HG02571 (cell line): ENCODE data around the gene CRLF1.
"Not testable (repeated sequence)": the region's sequence is repeated elsewhere in the genome, so short reads cannot be mapped to it uniquely, and the experiment has no call there.

Source experiments
- ATAC-seq: cut with Tn5 transposase; IDR thresholded peaks from one replicate; pipeline ENCODE4 v1.9.1; 2021; ENCODE audit warnings: mild to moderate bottlenecking, moderate library complexity; ENCODE audit not compliant: unreplicated experiment

CRLF1 gene

GRCh38 chr19:18609717-18610051 is 3.1 kb upstream of the CRLF1 start:
- no peak for ATAC-seq

- no peak for ATAC-seq
Measured at GRCh38 chr19:18608805-18609716, 2.5 kb upstream of the CRLF1 start.

DNA sequence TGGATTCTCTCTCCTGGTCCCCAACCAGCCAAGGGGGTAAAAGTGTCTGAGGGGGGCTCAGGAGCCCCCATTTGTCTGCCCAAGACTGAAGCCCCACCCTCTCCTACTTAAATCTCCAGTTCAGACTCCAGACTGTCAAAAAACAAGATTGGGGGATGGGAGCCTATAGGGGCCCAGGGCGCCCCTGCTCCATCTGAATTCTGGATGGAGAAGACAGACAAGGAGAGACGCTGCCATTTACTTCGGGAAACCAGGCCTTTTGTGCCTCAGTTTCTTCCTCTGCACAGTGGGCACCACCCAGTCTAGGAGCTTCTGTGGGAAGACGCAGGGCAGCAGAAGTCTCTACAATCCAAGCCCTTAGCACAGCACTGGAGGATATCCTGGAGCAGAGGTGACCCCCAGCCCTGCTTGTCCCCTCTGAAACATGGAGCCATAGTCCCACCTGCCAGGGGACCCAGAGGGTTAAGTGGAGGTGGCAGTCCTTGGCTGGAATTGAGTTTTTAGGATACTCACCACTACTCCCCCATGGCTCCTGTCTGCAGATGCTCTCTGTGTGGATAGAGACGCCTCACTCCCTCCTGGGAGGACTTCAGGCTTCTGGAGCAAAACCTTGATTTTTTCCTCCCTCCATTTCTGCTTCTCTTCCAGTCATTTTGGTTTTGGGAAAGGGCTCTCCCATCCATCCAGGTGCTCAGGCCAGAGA is 1.7 kb upstream of the CRLF1 start:
- ATAC-seq = no peak

DNA sequence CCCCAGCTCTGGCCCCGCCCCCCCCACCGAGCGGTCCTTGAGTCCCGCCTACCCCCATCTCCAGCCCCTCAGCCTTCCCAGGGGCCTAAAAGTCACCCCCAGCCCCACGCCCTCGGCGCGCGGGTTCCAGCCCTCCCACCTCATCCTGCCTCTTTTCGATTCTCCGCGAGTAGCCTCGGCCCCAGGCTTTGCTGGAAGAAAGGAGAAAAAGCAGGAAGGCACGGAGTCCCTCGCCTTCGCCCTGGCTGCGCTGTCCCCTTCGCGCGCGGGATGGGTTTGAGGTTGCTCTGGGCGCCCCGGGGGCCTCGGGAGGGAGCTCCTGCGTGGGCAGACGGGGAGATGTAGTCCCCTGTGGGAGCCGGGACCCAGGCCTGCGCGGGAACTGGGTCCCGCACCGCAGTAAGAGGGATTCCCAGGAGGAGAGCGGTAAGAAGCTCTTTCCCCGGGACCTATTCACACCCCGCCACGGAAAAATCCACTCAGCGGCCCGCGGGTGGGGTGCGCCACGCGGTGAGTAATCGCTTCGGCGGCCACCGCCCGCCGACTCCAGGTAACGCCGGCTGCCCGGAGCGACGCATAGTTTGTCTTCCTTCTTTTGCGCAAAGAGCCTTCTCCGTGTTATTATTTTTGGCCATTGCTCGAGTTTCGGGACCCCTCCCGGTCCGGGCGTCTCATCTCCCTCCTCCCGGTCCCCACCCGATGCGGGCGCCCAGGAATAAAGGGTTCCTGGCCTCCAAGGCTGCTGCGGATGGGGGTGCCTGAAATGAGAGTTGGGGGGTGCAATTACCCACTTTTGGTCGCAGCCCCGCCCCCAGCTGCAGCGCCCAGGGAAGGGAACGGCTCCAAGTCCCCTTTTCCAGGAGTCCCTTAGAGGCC is 865 bp upstream of the CRLF1 start:
- no peak for ATAC-seq

DNA sequence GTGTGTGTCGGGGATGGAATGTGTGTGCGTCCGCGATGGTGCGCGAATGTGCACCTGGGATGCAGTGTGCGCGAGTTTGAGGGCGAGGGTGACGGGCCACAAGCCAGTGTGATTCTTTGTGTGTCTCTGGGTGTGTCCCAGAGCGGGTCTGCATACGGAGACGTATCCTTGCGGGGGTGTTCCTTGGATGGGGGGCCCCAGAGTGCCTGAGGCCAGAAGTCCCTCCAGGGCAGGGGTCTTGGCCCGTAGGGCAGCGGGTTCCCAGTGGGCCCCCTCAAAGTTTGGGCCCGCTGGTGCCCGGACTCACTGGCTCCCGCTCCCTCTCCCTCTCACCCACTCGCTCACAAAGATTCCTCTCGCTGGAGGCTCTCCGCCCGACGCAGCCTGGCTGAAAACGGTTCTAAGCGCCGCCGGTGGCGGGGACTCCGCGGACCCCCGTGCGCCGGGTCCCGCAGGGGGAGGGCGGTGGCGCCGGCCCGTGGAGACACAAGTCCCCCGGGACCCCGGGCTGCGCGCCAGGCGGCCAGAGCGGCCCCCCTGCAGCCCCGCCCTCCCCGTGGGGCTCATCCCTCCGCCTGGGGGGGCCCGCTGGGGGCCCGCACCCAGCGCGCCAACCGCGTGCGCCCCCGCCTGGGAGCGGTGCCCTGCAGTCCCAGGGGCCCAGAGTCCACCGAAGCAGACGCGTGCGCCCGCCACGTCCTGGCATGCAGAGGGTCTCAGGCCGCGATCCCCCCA is 886 bp downstream of the CRLF1 start:
- ATAC-seq = no peak

DNA sequence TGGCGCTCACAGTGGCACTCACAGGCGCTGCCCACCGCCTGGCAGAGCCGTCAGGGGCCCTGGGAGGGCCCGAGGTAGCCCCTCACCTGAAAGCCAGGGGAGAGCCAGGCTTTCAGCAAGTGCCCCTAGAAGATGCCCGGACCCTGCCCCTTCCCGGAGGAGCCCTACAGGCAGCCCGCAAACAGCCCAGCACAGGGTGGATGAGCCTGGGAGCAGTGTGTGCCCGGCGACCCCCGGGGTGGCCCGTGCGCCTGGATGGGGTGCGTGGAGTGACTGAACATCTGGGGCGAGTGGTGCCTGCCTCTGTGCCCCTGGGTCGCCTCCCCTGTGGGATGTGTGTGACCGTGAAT is 1.4 kb downstream of the CRLF1 start:
- no peak for ATAC-seq

GRCh38 chr19:18604820-18605159 is 1.8 kb downstream of the CRLF1 start:
- ATAC-seq = no peak

- ATAC-seq = no peak
Measured at GRCh38 chr19:18603958-18604819, 2.4 kb downstream of the CRLF1 start.

GRCh38 chr19:18603255-18603957 is 3.2 kb downstream of the CRLF1 start:
- ATAC-seq = no peak

- no peak for ATAC-seq
Measured at GRCh38 chr19:18601875-18602274, 4.7 kb downstream of the CRLF1 start.

DNA sequence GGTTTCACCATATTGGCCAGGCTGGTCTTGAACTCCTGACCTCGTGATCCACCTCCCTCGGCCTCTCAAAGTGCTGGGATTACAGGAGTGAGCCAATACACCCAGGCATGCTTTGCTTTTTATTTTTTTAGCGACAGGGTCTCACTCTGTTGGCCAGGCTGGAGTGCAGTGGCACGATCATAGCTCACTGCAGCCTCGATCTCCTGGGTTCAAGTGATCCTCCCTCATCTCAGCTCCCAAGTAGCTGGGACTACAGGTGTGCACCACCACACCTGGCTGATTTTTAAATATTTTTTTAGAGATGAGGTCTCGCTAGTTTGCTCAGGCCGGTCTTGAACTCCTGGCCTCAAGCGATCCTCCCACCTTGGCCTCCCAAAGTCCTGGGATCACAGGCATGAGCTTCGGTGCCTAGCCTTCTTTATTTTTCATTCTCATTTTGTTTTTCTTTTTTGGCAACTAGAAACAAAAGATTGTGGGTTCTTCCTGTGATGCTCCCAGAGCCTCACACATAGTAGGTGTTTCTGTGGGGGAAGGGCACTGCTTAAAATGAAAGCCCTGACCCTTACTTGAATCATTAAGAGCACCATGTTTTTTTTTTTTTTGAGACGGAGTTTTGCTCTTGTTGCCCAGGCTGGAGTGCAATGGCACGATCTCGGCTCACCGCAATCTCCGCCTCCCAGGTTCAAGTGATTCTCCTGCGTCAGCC is 5.8 kb downstream of the CRLF1 start:
- ATAC-seq = not testable (repeated sequence)

DNA sequence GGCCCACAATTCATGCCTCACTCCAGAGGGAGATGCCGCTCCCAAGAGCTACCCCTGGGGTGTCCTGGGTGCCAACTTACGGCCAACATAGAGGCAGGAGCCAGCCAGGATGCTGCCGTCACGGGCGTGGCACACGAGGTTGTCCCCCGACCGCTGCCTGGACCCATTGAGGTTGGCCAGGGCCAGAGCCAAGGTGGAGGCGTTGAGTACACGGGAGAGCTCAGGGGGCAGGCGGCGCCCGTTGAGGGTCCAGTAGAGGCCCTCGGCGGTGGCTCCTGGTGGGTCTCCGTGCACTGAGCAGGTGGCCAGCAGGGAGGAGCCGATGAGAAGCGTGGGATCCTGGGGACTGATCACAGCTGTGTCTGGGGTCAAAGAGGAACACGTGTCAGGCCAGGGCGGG is 7.1 kb downstream of the CRLF1 start:
- no peak for ATAC-seq

DNA sequence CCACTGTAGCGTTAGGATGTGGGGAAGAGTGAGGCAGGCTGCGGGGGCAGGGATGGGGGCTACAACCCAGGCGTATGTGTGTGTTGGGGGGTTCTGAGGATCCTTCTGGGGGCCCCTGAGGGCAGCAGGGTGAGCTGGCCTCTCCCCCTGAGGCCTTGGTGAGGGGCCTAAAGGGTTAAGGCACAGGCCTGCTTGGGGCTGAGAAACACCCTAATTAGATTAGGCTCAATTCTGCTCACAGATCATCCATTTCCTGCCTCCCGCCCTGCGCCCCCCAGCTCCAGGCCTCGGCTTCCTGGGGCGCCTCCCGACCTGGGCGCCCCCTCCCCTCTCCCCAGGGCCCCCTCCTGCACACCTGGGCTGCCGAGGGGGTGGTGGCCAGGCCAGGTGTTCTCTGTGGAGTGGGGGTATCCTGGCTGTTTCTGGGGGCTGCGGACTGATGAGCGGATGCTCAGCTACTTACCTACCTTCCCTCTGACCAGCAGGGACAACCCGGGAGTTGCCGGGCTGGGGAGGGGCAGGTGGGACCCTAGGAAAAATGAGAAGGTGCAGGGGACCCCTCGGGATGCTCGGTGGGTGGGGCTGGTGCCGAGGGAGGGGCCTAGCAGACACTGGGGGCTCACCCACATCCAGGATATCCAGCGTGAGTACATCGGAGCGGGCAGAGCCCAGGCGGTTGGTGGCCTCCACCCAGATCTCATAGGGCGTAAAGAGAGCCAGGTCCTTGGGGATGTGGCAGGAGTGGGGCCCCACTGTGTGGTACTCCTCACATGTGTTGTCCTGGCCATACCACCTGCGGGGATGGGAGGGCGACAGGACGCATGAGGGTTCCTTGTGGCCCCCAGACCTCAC is 8.6 kb downstream of the CRLF1 start:
- no peak for ATAC-seq

DNA sequence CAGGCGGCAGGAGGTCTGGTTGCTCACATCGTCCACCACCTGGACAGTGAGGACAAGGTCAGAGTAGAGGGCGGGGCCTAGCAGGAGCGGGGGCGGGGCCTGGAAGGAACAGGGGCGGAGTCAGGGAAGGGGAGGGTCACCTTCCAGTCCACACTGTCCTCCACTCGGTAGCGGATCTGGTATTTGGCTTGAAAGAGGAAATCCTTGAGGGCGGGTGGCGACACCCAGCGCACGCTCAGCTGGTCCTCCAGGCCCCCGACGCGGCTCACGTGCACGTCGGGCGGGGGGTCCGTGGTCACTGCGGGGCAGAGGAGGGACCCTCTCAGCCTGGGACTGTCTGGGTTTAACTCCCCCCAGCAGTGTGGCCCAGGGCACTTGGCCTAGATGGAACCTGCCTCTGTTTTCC is 9.8 kb downstream of the CRLF1 start:
- no peak for ATAC-seq

- no peak for ATAC-seq
Measured at GRCh38 chr19:18595475-18595874, 11.1 kb downstream of the CRLF1 start.

- ATAC-seq = no peak
Measured at GRCh38 chr19:18594824-18595373, 11.7 kb downstream of the CRLF1 start.

- no peak for ATAC-seq
Measured at GRCh38 chr19:18594096-18594823, 12.3 kb downstream of the CRLF1 start.
